Measurements from ENCODE around the gene GRB2. TPM values are rescaled to one million over a fixed set of nuclear protein-coding genes. Genes with fewer than 3 reads are reported as not detected.
A peak's percentile ranks its signal among the peaks of the same experiment; 100 is the strongest.

GRB2 gene
- polyA plus RNA-seq, 3 donors, result 23.7 to 73.0 (median 58.6) TPM

DNA sequence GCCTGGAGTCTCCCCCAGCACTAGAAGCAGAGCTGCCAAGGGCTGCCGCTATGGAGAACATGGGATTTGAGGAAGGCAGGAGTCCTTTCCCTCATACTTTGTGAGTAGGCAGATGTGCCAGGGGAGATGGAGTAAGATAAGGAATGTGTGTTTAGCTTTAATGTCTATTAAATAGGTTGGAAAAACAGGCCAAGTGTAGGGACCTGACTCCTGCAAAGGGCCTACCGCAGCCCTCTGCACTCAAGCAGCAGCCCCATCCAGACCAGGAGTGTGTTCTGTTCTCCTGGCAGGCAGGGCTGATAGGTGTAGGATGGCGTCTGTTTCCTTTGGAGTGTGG, 132.7 kb downstream of the GRB2 start:
- 54 to 71% (median 65%) methylated on average over 3 of the region's 3 CpGs for WGBS, 3 donors
- H3K27ac ChIP-seq (ENCODE audit: low read depth, low read length), result no peak overlapping the region

GRCh38 chr17:75271955-75272847, 133.3 kb downstream of the GRB2 start:
- peak overlapping the region; percentile 12 for H3K27ac ChIP-seq (ENCODE audit: low read depth, low read length)
- 45 to 54% (median 49%) methylated on average over 23 to 24 of the region's 24 CpGs for whole genome bisulfite sequencing, 3 donors

GRCh38 chr17:75271233-75271954, 134.1 kb downstream of the GRB2 start:
- 0 to 1% (median 0%) methylated on average over 69 to 74 of the region's 74 CpGs for WGBS, 3 donors

DNA sequence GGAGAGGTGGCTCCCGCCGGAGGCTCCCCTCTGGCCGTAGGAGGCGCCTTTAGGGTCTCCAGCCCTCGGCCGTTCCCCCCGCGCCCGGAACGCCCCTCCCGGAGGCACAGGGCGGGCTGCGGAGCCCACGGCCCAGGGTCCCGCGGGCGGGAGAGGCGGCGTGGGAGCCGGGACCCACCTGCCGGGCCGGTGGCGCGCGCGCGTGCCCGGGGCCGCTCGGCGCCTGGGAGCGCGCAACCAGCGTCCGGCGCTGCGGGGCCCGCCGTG, 134.6 kb downstream of the GRB2 start, which contains the start of gene MIF4GD:
TSS of gene MIF4GD (minus strand) at position 266 of the 267 bp plus-strand sequence. CDS start 1,036 bp downstream, outside the sequence.
- peak within 1 kb of the TSS; percentile 48 for H3K27ac ChIP-seq (ENCODE audit: low read depth, low read length)
- 0 to 1% (median 0%) methylated on average over 26 to 33 of the region's 39 CpGs for WGBS, 3 donors

More at GRCh38 chr17:75271233-75271954, 134.1 kb downstream of the GRB2 start:
- peak overlapping the region; percentile 12 for H3K27ac ChIP-seq (ENCODE audit: low read depth, low read length)

DNA sequence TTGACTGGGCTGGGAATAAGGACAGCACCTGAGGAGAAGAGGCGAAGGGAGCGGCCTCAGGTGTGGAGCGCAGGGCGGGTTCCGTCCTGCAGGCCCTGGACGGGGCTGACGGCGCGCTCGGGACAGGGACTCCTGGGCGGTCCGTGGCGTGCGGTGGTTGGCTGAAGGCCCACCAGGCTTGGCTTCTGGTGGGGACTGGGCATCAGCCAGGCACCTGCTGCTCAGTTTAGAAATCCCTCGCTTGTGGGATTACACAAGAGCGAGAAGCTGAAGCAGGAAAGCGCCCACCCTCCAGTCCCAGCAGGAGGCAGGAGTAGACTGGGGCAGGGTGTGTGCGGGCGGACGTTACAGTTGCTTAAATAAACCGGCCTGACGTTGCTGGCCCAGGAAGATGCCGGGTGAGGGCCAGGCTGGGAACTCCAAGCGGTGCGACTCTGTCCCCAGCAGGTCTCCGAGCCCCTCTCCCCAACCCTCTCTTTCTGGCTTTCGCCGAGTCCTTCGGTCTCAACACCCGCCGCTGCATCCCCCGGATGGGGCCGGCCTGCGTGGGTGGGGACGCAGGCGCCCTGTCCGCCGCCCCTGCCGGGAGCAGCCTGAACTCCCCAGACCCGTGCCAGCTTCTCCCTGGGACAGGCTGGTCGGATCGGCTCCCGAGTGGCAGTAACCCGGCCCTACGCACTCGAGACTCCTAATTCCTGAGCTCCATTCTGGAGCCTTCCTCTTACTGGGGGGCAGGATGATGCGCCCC, 135.1 kb downstream of the GRB2 start:
- 0 to 1% (median 1%) methylated on average over 41 to 47 of the region's 47 CpGs for WGBS, 3 donors
- H3K27ac ChIP-seq (ENCODE audit: low read depth, low read length), result peak overlapping the region; percentile 48

GRCh38 chr17:75269844-75270217, 135.6 kb downstream of the GRB2 start:
- 19 to 21% (median 20%) methylated on average over 6 of the region's 6 CpGs for WGBS, 3 donors

More at GRCh38 chr17:75269844-75270217, 135.6 kb downstream of the GRB2 start:
- H3K27ac ChIP-seq (ENCODE audit: low read depth, low read length), result no peak overlapping the region

Other genes with a start within 250 kb of the GRB2 start
- gene SUMO2, start 222.7 kb downstream of the GRB2 start, polyA plus RNA-seq, result 100 to 1,000 TPM in 1 of 3 donors, 10 to 100 TPM in 2; 31.2 to 122 (median 53.5) TPM
- gene NUP85, start 200.0 kb downstream of the GRB2 start, polyA plus RNA-seq, result 10 to 100 TPM; 26.8 to 40.3 (median 31.3) TPM
- 10 to 100 TPM; 16.3 to 28.2 (median 22.0) TPM for gene GGA3, start 144.1 kb downstream of the GRB2 start, polyA plus RNA-seq
- 10 to 100 TPM; 28.9 to 82.7 (median 51.6) TPM for gene MRPS7, start 143.8 kb downstream of the GRB2 start, polyA plus RNA-seq
- 10 to 100 TPM; 18.0 to 21.6 (median 19.0) TPM for gene MIF4GD, start 134.4 kb downstream of the GRB2 start, polyA plus RNA-seq
- gene SLC25A19, start 116.2 kb downstream of the GRB2 start, polyA plus RNA-seq, result 10 to 100 TPM in 2 of 3 donors, 1 to 10 TPM in 1; 8.1 to 13.8 (median 12.4) TPM
- gene TMEM94, start 51.0 kb upstream of the GRB2 start, polyA plus RNA-seq, result 10 to 100 TPM; 26.3 to 63.5 (median 47.1) TPM
- 10 to 100 TPM in 2 of 3 donors, 1 to 10 TPM in 1; 6.6 to 42.1 (median 39.6) TPM for gene CASKIN2, start 109.9 kb upstream of the GRB2 start, polyA plus RNA-seq
- 10 to 100 TPM; 20.1 to 22.7 (median 22.3) TPM for gene TSEN54, start 110.8 kb upstream of the GRB2 start, polyA plus RNA-seq
- 10 to 100 TPM; 11.8 to 93.4 (median 20.3) TPM for gene LLGL2, start 120.0 kb upstream of the GRB2 start, polyA plus RNA-seq
- 100 to 1,000 TPM in 1 of 3 donors, 10 to 100 TPM in 2; 33.4 to 309 (median 70.4) TPM for gene MYO15B, start 182.1 kb upstream of the GRB2 start, polyA plus RNA-seq
- gene SMIM5, start 227.8 kb upstream of the GRB2 start, polyA plus RNA-seq, result 1 to 10 TPM in 2 of 3 donors, under 1 TPM in 1; 0.67 to 1.5 (median 1.4) TPM